GM23248 (cell line): Measurements from ENCODE around the gene NAA40.

ENCODE experiments used
- EZH2 ChIP-seq: fragments of 200-600 bp; sonication (generic); IDR thresholded peaks from 2 replicates; pipeline ENCODE4 v1.6.1; 2018; ENCODE audit warnings: antibody characterized with exemption, mild to moderate bottlenecking; ENCODE audit not compliant: insufficient read depth, poor library complexity, severe bottlenecking
- EZH2phosphoT487 ChIP-seq: fragments of 200-600 bp; sonication (generic); IDR thresholded peaks from 2 replicates; pipeline ENCODE4 v1.6.1; 2018; ENCODE audit warnings: antibody characterized with exemption, moderate library complexity, mild to moderate bottlenecking, low read depth; ENCODE audit not compliant: insufficient read depth

DNA sequence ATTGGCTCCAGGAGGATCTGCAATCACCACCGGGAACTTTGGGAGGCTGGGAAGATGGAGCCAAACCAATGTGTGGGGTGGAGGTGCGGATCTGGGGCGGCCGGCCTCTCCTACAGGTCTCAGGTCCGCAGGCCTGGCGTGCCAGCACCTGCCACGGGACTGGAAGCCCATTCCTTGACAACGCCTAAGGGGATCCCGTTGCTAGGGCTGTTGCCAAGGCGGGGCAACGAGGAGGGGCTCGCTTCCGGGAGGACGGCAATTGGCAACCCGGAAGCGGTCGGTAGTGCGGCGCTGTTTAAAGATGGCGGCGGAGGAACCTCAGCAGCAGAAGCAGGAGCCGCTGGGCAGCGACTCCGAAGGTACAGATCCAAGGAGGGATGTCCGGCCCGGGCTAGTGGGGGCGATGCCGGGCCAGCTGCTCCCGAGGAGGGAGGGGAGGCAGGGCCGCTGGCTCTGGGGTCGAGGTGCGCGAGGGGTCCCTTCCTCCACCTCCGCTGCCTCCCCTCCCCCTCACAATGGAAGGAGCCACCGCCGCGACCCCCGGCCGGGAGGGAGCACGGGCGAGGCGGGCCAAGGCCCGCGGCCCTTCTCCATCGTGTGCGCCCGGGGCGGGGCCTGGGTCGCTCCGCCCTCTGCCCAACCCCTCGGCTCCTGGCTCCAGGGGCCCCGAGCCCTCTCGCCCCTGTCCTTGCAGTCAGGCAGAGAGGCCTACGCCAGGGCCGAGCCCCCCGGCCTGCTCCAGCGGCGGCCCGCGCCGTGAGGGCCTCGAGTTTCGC lies 47.5 kb downstream of the NAA40 start, which contains the start of gene OTUB1:
- TF ChIP-seq EZH2 (no peak), EZH2phosphoT487 (no peak)
